ENCODE data around the gene ZBTB25.
A peak's percentile ranks its signal among the peaks of the same experiment; 100 is the strongest.
"Not testable (repeated sequence)": the region's sequence is repeated elsewhere in the genome, so short reads cannot be mapped to it uniquely, and the experiment has no call there.

ZBTB25 gene, protein sequence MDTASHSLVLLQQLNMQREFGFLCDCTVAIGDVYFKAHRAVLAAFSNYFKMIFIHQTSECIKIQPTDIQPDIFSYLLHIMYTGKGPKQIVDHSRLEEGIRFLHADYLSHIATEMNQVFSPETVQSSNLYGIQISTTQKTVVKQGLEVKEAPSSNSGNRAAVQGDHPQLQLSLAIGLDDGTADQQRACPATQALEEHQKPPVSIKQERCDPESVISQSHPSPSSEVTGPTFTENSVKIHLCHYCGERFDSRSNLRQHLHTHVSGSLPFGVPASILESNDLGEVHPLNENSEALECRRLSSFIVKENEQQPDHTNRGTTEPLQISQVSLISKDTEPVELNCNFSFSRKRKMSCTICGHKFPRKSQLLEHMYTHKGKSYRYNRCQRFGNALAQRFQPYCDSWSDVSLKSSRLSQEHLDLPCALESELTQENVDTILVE

GRCh38 chr14:64503434-64504309, at the start of gene ZBTB25:
Gene ZBTB25 (minus strand): TSS chr14:64503838. CDS start chr14:64490533, 13,305 bp downstream.
- peak; percentile 97 for DNase-seq

DNA sequence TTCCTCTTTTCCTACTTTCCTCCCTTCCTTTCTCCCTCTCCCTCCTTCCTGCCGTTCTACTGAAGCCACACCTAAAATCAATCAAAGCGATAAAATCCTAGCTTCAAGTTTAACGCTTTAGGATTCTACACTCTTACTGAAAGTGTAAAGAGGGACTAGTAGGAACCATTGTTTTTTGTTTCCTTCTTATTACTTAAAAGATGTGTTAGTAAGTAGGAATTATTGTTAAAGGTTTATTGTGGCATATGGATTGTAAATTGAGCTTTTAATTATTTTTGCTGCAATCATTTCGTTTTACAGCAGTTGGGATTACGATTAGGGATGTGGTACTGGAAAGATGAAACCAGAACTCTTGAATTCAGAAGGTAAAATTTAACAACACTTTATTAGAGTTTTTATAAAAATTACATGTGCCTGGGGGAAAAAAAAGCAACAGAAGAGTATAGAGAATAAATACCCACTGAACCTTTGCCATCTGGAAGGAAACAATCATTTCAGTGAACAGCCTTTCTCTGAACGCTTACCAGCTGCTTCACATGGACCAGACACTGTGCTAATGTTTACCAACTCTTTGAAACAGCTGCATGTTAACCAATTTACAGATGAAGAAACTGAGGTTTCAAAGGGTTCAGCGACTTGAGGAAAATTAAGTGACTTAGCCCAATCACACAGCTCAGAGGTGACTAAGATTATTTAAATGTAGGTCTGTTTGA, 47.1 kb upstream of the ZBTB25 start:
- no peak for DNase-seq

DNA sequence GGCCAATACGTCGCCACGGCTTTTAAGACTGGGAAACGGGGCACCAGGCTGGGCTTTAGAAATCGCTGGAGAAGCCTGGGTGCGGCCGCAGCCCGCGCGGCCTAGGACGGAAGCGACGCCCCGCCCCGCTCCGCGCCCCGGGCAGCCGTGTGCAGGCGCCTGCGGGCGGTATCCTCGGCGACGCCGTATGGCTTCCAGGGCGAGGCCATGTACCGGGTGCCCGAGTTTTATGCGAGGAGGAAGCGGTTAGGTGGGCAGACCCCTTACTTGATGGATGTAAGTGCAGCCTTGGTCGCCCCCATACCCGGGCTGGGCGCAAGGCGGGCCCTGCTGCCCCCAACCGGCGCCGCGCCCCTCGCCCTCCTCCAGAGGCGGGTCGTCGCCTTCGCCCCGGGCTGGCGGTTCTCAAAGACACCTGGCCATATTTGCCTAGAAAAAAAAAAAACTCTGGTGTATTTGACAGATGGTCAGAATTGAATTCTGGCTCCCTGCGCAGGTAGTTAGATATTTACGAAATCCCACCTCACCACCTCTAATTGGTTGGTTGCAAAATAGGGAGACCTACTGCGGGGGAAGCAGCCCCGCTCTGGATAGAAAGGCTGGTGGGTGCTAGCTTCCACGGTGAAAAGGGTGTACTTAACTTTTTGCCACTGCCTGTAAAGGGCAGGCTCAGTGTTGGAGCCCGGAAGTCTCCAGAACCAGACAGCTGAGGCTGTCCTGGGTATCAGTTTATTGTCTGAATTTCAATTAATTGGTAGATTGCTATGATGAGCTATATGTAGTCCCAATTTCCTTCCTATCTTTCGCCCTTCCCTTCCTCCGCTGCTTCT, 46.4 kb upstream of the ZBTB25 start, which contains the start of gene PPP1R36:
PPP1R36 (plus strand) TSS at position 171 of the 830 bp plus-strand sequence; CDS start at position 208, 37 bp downstream.
- DNase-seq, result peak; percentile 74

GRCh38 chr14:64549016-64549415, 45.4 kb upstream of the ZBTB25 start:
- no peak for DNase-seq

DNA sequence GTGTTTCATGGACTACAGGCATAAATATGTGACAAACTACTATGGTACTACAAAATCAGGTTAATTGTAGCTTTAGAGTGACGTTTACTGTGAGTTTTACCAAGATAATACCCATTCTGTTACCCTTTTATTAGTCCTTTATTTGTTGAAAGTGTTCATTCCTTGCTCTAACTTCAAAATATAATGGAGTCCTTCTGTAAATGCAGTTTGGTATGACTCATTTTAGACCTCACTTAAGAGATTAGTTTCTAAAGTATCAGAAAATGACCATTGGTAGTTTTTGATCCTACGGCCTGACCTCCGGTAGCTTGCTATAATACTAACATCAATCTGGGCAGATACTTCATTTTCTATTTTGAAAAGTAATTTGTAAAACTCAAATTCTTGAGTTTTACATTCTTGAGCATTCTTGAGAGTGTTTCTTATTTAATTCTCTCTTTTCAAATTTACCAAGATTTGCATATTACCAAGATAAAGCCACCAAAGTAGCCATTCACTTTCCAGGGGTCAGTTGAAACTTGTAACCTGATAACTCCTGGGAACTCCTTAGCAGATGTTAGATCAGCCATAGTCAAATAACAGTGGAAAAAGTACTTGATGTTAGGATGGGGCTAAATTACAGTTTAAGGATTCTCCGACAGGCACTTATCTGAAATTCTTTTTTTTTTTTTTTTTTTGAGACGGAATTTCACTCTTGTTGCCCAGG, 41.1 kb upstream of the ZBTB25 start:
- DNase-seq, result no peak

- DNase-seq, result no peak
These were observed 39.2 kb upstream of the ZBTB25 start for GRCh38 chr14:64542836-64543201.

GRCh38 chr14:64541972-64542835, 38.6 kb upstream of the ZBTB25 start:
- no peak for DNase-seq

- DNase-seq, result peak; percentile 32
These were observed 37.8 kb upstream of the ZBTB25 start for GRCh38 chr14:64541261-64541971.

DNA sequence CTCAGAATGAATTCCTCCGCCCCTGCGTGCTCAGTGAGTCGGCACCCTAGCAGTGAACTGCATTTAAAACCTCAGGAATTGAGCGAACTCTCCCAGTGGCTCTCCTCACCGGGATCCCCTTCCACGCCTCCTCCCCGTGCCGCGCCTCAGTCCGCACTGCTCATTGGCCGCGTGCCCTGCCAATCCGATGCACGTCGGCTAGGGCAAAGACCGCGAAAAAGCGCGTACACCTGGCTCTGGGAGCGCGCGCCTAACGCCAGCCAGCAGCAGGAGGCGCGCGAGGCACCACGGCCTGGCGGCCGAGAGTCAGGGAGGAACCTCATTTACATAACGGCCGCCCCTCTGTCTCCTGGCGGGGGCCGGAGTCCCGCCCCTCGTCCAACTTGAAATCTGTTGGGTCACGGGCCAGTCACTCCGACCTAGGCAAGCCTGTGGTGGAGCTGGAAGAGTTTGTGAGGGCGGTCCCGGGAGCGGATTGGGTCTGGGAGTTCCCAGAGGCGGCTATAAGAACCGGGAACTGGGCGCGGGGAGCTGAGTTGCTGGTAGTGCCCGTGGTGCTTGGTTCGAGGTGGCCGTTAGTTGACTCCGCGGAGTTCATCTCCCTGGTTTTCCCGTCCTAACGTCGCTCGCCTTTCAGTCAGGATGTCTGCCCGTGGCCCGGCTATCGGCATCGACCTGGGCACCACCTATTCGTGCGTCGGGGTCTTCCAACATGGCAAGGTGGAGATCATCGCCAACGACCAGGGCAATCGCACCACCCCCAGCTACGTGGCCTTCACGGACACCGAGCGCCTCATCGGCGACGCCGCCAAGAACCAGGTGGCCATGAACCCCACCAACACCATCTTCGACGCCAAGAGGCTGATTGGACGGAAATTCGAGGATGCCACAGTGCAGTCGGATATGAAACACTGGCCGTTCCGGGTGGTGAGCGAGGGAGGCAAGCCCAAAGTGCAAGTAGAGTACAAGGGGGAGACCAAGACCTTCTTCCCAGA, 36.9 kb upstream of the ZBTB25 start, which contains the start of gene HSPA2:
HSPA2 (plus strand) TSS at position 534 of the 995 bp plus-strand sequence; CDS start at position 643, 109 bp downstream.
- peak; percentile 99 for DNase-seq

GRCh38 chr14:64536488-64537245, 33.0 kb upstream of the ZBTB25 start:
- DNase-seq, result no peak

GRCh38 chr14:64531567-64531966, 27.9 kb upstream of the ZBTB25 start:
- no peak for DNase-seq

DNA sequence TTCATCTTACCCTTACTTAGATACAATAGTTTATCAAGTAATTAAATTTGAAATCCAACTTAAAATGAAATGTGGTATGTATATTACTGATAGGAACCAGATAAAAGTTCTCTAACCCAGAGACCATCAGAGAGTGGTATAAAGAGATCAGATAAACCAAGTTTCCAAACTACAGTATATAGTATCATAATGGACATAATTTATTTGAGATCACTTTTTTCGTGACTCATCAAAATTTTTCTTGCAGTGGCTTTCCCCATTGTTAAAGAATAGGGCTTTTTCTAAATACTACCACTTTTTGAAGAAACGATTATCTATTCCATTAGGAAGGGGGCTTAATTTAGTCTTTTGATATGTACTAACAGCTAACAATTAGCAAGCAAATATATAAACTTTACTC, 21.7 kb upstream of the ZBTB25 start:
- no peak for DNase-seq

- peak; percentile 35 for DNase-seq
These were observed 19.1 kb upstream of the ZBTB25 start for GRCh38 chr14:64522591-64523355.

GRCh38 chr14:64520699-64521098, 17.1 kb upstream of the ZBTB25 start:
- no peak for DNase-seq

DNA sequence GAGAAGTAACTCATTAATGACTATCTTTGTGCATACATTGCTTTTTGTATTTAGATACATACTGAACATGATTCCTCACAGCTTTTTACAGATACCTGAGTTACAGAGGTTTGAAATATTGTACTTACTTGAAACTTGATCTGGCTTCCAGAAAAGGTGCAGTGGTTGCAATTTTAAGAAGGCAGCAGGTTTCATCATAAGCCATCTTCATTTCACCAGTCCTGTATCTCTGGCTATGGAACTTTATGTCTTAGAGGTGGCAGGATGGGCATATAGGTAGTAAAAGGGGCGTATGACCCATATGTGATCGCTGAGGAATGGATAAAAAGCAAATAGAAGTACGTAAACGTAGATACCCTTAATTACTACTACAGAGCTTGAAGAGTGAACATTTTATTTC, 14.6 kb upstream of the ZBTB25 start:
- no peak for DNase-seq

GRCh38 chr14:64517667-64518066, 14.0 kb upstream of the ZBTB25 start:
- not testable (repeated sequence) for DNase-seq

DNA sequence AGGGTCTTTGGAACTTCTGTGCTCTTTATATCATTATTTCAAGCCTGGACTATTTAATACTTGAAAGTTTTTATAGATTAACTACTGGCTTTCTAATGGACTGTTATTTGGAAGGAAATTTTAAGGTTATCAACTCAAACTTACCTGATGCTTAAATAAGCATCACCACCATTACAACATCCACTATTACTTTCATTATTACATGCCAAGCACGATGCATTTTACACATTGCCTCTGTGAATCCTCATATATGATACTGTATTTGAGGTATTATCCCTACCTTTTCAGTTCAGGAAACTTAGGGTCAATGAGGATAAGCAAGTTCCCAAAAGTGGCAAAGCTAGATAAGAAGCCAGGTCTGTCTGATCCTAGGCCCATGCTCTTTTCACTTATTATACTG, 13.3 kb upstream of the ZBTB25 start:
- DNase-seq, result no peak
